NCI-H460 (cell line): ENCODE measurements around the gene MDM4. TPM values are rescaled to one million over a fixed set of nuclear protein-coding genes. Genes with fewer than 3 reads are reported as not detected.
"Not testable (repeated sequence)": the region's sequence is repeated elsewhere in the genome, so short reads cannot be mapped to it uniquely, and the experiment has no call there.

Experiments used
- DNase-seq: peaks from one replicate; pipeline ENCODE4 v3.0.0-alpha.2; 2016; ENCODE audit warnings: low read depth; ENCODE audit errors: extremely low read depth
- polyA plus RNA-seq: library from polyadenylated mRNA; depleted of rRNA; stranded (reverse); fragments of >200 nt; gene quantifications from 2 replicates; pipeline ENCODE4 v1.2.3, GENCODE V29; 2014; cell fraction: nucleus; rRNA removed
- total RNA-seq: library from RNA; depleted of rRNA; stranded (reverse); fragments of >200 nt; shearing (Covaris generic); gene quantifications from 2 replicates; pipeline ENCODE4 v1.2.3, GENCODE V29; 2014; rRNA removed

MDM4 gene, protein sequence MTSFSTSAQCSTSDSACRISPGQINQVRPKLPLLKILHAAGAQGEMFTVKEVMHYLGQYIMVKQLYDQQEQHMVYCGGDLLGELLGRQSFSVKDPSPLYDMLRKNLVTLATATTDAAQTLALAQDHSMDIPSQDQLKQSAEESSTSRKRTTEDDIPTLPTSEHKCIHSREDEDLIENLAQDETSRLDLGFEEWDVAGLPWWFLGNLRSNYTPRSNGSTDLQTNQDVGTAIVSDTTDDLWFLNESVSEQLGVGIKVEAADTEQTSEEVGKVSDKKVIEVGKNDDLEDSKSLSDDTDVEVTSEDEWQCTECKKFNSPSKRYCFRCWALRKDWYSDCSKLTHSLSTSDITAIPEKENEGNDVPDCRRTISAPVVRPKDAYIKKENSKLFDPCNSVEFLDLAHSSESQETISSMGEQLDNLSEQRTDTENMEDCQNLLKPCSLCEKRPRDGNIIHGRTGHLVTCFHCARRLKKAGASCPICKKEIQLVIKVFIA
- 61.3 and 82.6 TPM in 2 replicates for total RNA-seq
- polyA plus RNA-seq: 73.8 and 128 TPM in 2 replicates

DNA sequence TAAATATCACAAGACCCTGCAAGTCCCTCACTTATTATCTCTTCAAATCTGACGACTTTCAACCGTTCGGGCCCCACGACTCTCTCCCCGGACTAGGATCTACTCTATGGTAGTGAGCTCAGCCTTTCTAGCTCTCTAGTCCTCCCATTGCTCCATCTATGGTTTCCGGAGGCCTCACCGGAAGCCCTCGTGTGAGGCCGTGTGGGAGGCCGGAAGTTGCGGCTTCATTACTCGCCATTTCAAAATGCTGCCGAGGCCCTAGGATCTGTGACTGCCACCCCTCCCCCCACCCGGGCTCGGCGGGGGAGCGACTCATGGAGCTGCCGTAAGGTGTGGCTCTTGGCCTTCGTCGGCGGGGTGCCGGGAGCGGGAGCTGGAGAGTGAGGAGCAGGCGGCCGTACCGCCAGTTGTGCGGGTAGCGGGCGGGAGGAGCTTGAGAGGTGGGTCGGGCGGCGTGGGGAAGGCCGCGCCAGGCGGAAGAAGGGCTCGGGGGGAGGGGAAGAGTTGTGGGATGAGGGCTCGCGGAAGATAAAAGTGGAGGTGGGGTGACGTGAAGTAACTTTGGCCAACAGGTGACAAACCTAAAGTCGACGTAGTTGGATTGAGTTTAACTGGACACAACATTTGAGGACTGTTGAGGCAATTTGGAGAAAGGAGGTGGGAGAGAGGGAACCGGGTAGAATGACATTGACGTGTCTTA, at the start of gene MDM4:
MDM4 (plus strand) TSS at position 227 of the 700 bp plus-strand sequence. CDS start 9,113 bp downstream, outside the sequence.
- DNase-seq: peak; percentile 99

DNA sequence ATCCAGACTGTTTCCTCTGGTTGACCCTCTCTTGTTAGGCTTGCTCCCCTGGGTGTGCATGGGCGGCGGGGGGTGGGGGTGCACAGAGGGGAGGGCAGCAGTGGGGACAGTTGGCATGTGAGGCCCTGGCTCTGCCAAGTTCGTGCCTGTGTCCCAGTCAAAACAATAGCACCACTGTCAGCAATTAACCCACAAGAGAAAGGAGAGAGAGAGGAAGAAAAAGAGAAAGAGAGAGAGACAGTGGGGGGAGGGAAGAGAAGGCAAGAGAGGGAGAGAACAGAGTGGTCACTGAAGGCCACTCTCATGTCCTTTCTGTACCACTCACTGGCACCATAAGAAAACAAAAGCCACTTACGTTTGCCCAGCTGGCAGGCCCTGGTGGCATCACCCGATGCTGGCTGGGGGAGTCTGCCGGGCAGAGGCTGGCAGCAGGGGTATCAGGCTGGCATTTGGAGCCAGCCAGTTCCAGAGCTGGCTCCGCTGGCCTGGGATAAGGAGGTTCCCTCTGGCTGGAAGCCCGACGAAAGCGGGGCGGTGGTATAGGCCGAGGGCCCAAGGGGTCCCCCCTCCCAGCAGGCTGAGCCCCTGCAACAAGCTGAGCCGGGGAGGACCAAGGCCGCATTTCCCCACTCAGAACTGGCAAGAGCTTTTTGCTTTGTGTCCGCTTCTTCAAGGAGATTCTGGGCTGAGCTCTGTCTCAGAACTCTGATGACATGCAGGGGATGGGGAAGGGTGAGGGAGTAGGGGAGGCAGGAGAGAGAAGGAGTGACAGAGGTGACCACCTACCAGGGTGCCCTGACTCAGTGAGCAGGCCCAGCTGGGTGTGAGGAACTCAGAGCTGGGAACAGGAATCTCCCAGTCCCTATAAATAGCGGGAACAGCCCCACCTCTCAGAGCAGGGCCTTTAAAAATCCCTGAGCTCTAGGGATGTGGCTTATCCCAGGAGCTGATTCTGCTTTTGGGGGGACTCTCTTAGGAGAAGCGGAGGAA, 49.5 kb upstream of the MDM4 start:
- DNase-seq: no peak

DNA sequence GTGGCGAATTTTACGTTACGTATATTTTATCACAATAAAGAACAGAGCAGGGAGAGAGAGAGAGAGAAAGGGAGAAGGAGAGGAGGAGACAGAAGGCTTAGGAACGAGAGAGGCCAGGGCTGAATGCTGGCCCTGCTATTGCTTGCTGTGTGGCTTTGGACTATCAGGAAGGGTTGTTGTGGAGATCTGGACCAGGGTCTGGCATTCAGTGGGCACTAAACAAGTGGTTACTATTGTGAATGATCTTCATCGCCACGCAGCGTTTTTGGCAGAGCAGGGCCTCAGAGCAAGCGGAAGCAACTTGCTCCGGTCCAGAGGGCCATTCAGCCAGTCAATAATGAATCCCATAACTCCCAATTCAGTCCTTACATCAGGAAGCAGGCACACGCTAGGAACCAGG, 48.0 kb upstream of the MDM4 start:
- no peak for DNase-seq

DNA sequence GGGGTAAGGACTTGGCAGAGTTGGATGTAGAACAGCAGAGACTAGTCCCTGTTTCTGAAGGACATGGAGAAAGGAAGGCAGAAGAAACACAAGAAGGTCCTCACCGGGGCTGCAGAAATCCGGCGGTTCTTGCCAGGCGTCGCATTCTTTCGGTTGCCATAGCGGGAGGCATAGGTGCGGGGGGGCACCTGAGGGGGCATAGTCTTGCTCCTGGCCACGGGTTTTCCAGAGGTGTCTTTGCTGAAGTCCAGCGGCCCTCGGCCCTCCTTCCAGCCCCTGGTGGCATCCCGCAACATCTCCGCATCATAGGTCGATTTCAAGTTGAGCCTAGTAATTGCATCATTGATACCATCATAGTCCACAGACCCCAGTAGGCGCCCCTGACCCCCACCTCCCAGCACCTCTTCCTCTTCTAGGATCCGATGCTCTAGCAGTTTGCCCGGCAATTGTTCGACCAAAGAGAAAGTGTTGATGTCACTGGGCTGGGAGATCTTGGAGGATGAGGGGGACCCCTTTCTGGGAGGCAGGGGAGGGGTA, 47.4 kb upstream of the MDM4 start:
- DNase-seq: no peak

DNA sequence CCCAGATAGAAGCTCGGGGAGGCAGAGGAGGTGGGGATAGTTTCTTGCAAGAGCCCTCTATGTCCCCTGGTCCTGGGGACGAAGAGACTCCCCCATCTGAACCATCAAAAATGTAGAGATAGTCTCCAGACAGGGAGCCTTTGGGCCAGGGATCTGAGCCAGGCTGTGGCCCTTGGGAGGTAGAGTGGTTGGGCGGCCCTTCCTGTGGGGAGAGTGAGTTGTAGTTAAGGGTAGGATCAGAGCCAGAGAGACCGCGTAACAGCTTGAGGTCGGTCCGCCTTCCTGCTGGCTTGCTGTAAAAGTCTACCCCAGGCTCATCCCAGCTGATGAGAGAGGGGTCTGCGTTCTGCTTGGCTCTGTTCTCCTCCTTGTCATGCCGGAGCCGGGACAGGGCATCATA, 46.9 kb upstream of the MDM4 start:
- DNase-seq: no peak

DNA sequence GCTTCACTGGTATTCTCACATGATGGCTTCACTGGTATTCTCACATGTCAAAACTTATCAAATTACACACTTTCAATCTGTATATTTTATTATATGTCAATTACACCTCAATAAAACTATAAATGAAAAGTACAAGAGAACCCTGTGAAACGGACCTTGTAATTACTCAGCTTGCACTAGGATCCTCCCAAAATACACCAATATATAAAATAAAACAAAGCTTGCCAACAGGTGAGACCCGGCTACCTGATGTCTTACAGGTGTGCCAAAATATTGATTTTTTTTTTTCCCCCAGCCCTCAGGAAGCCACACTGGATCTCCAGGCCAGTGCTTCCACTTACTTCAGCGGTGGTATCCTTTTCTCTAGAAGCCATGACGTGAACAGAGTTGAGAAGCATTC, 44.5 kb upstream of the MDM4 start:
- DNase-seq: no peak

DNA sequence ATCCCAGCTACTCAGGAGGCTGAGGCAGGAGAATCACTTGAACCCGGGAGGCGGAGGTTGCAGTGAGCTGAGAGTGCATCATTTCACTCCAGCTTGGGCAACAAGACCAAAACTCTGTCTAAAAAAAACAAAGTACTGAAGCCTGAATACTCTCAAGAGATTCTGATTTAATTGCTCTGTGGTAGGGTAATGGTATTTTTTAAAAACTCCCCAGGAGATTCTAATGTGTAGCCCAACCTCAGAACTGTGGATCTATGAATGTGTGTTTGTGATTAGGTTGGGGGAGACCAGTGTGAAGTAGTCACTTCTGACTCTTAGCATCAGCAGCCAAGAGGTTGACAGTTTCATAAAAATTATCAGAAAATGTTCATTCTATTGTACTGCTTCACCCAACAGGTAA, 43.5 kb upstream of the MDM4 start:
- DNase-seq: no peak

DNA sequence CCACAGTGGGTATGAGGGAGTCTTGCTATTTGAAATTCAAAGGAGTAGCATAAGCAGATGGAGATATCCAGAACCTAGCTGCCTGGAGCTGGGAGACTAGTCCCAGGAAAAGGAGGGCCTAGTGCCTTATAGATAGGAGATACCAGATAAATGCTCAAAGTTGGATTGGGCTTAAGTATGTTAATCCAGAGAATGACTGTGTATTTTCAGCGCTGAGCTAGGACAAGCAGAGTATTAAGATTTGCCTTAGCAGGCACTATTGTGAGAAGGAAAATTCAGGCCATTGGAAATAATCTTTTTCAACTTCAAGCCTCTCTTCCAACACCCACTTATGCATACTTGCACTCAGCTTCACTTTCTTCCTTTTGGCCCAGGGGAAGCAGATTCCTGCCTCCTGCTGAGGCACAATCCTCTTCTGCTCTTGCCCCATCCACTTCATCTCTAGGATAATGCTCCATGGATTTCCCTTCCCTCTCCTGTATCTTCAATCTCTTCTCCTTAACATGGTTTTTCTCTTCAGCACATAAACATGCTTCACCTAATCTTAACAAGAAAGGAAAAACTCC, 42.7 kb upstream of the MDM4 start:
- no peak for DNase-seq

DNA sequence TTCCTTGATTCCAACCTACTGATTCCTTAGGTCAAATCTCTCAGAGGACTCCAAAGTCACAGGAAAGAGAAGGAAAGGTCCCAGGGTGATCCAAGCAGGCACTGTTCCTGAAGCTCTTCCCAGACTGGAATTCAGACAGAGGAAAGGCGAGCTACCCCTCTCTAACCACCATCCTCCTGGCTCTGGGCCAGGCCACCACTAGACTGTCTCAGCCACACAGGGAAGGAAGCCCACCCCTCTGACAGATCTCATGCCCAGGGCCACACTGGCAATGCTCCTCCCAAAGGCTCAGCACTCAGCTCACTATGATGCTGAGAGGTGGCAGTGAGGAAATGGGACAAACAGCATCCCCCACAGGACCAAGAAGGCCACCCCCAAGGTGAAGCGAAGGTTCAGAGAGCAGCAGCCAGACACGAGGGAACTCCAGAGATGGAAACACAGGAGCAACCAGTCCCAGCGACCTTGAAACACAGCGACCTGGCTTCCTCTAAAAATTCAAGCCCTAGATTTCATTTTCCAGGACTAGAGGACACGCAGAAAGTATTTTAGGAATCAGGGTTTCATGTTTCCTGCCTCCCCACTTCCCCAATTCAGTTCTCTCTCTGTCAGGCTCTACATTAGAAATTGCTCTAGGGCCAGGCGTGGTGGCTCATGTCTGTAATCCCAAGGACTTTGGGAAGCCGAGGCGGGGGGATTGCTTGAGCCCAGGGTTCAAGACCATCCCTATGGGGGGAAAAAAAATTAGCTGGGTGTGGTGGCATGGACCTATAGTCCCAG, 40.4 kb upstream of the MDM4 start:
- DNase-seq: no peak

DNA sequence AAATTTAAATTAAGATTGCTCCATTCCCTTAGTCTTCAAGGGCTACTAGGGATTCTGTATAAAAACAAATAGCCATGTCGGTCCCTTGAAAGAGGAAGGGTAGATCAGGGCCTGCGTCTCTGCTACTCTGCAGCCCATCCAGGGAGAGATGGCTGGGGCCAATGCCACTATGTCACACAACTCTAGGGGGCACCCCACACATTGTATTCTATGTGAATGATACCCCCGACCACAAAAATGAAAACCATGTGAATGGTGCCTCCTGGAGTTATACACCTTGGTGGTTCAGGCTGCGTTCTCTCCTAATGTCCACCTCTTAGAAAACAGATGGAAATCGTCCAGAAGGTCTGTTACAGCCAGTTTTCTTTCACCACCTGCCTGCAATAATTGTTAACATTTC, 39.6 kb upstream of the MDM4 start:
- DNase-seq: no peak

DNA sequence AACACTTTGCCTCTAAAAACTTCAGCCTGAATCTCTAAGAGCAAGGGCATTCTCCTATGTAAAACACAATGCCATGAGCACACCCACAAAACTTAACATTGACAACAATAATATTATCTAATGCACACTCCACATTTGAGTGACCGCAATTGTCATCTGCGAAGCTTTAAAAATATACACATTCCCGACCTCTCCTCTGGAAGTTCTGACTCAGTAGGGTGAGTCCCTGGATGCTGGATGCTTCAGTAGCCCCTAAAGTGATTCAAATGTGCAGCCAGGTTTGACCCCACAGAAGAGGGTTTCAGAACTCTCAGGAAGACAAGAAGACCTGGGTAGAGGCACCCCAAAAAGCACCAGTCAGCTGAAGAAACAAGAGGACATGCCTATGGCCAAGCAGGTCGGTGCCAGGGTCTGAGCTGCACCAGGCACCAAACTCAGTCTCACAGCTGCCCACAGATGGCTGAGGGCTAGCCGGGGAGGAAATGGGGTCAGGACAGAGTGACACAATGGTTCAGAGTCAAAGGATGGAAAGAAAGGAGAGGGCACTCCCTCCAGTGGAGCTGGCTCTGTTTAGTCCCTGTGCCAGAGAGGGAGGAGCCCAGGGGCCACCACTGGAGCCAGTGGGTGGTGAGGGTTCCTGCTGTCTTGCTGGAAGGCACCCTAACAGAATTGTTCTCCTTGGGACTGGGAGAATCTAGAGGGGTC, 39.0 kb upstream of the MDM4 start:
- no peak for DNase-seq

DNA sequence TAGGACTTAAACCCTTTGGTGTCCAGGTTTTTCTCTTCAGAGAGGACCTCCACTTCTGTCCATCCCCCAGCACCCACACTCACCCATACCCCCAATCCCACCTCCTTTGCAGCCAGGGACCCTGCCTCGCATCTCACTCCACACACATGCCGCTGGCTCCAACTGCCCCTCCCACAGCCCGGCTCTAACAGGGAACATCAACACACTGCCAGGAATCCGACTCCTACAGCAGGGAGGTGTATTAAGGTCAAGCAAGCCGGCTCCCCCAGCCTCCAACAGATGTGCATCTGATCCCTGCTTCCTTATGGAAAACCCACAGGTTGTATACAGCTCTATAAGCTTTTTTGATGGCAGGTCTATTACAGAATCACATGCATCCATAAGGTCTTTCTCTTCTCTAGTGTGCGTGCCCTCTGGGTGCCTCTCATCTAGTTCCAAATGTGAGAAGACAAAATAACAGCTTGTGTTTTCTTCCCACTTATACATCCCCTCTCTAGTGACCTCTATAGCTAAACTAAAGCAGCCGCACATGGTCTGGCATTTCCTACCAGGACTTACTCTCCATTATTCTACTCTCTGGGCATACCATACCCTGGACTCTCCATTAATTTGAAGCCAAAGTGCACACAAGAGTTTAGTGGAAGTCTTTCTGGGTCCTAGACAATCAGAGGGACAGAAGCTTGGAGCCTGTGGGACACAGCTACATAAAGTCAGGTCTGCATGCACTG, 37.9 kb upstream of the MDM4 start:
- no peak for DNase-seq

DNA sequence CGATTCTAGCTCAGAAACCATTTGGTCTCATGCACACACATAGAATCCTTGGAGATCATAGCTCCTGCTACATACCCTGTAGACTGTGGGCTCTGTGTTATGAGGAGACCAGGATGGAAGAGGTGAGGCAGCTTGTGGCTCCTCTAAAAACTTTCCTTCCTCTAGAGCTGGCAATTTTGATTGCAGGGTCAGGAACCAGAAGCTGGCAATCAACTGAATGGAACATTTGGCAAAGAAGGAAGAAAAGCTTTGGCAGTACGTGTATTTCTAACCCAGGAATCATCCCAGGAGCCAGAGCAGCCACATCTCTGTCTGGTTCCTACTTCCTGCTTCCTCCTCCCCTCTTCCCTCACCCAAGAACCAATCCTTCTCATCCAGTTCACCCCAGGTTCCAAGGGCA, 37.3 kb upstream of the MDM4 start:
- DNase-seq: no peak

DNA sequence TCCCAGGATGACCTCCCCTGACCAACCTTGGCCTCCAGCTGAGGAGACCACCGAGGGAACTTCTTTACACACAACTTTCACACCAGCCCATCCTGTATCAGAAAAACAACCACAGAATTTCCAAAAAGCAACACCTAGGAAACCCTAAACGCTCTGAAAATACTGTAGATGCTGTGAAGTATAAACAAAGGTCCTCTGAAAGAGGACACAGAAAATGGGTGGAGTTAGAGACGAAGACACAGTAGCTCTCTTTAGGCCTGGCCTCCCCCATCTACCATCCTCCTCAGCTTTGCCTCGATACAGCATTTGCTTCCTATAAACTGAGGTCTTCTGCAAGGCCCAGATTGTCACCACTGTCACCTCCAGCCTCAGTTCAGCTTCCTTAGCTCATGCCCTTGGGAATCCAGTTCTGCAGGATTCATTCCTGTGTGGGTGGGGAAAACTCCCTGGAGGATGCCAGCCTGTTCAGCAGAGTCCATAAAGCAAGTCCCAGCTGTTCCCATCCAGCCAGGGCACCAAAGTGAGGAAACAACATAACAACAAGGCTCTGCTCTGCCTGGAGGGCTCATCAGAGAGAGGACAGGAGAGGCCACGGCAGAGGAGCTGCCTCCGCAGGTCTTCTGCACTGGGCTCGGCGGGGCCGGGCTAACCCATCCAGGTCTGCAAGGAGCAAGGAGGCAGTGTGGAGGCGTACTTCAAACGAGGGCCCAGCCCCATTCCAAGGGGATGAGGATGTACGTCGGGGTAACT, 36.6 kb upstream of the MDM4 start:
- DNase-seq: no peak

DNA sequence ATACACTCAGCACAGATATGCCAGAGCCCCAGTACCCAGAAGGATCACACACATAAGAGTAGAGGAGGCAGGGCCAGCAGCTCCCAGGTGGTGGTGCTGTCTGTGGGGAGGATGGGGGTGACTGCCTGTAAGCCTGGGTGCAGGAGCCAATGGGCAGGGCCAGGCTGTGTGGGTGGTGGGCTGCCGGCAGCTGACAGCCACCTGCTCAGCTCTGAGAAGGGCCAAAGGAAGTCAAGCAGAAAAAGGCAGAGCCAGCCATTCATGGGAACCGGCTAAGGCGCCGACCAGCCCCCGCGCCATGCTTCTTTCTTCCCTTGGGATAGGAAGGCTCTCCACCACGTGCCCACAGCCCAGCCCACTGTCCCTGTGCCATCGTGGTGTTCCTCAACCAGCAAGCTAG, 35.7 kb upstream of the MDM4 start:
- DNase-seq: no peak

DNA sequence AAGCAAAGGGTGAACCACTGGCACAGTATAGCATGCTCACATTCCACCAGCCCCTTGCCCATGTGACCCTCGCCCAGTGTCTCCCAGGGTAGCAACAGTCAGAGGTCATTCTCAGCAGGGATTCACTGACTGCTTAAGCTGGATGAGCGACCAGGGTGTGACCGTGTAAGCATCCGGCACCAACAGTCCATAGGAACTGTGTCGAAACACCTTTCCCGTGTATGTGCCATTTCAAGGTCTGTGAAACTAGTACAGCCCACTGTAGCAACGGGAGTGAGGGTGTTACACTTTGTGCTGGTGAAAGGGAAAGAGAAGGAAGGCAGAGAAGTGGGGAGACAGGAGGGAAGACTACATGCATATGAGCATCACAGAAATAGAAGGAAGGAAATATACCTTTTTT, 32.4 kb upstream of the MDM4 start:
- DNase-seq: peak; percentile 25

DNA sequence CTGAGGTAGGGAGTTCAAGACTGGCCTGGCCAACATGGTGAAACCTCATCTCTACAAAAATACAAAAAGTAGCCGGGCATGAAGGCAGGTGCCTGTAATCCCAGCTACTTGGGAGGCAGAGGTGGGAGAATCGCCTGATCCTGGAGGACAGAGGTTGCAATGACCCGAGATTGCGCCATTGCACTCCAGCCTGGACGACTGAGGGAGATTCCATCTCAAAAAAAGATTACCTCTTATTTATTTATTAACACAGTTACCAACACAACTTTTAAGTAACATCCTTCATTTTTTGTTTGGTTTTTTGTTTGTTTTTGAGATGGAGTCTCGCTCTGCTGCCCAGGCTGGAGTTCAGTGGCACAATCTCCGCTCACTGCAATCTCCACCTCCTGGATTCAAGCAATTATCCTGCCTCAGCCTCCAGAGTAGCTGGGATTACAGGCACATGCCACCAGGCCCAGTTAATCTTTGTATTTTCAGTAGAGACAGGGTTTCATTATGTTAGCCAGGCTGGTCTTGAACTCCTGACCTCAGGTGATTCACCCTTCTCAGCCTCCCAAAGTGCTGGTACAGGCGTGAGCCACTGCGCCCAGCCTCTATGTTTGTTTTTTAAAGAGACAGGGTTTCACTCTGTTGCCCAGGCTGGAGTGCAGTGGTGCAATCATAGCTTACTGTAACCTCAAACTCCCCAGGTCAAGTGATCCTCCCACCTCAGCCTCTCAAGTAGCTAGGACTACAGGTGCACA, 29.5 kb upstream of the MDM4 start:
- not testable (repeated sequence) for DNase-seq
